AG09319 (cell line): ENCODE results near the gene PTPN5.

Source experiments
- DNase-seq: peaks from one replicate; pipeline ENCODE4 v3.0.0-alpha.2; 2010; ENCODE audit warnings: low read depth; ENCODE audit errors: extremely low read depth
- CTCF ChIP-seq: IDR thresholded peaks from 2 replicates; pipeline ENCODE4 v1.5.1; 2011; ENCODE audit warnings: low read depth, mild to moderate bottlenecking, inconsistent platforms, low read length, moderate library complexity

PTPN5 gene

GRCh38 chr11:18741783-18742182 lies 49.8 kb downstream of the PTPN5 start:
- no peak for TF ChIP-seq CTCF

GRCh38 chr11:18739685-18740084 lies 51.9 kb downstream of the PTPN5 start:
- no peak for DNase-seq
- TF ChIP-seq CTCF, result no peak

More at GRCh38 chr11:18741783-18742182, 49.8 kb downstream of the PTPN5 start:
- no peak for DNase-seq

GRCh38 chr11:18737642-18738041 lies 54.0 kb downstream of the PTPN5 start:
- no peak for TF ChIP-seq CTCF

GRCh38 chr11:18736590-18737148 lies 54.9 kb downstream of the PTPN5 start:
- DNase-seq, result no peak
- no peak for TF ChIP-seq CTCF

More at GRCh38 chr11:18737642-18738041, 54.0 kb downstream of the PTPN5 start:
- no peak for DNase-seq

- no peak for DNase-seq
- TF ChIP-seq CTCF, result no peak
Observed at GRCh38 chr11:18733202-18733601, 58.4 kb downstream of the PTPN5 start.

- no peak for DNase-seq
- no peak; the same call in none of the 2 replicates for TF ChIP-seq CTCF
Observed at GRCh38 chr11:18731949-18732821, 59.4 kb downstream of the PTPN5 start.

GRCh38 chr11:18731441-18731840 lies 60.2 kb downstream of the PTPN5 start:
- no peak for DNase-seq
- TF ChIP-seq CTCF, result no peak
